Measurements from ENCODE around the gene IMMP2L.

IMMP2L gene

GRCh38 chr7:111059833-111060232, 502.5 kb downstream of the IMMP2L start:
- H3K4me3 ChIP-seq (ENCODE audit: low read length in 2 of 2): no peak overlapping the region
- no peaks in the 10 kb centered on the region for H3K9me3 ChIP-seq (ENCODE audit: control insufficient read depth in 2 of 2, low read length in 2 of 2)
- no peak overlapping the region for H3K27ac ChIP-seq (ENCODE audit: low read length)
- no peaks in the 10 kb centered on the region for H3K36me3 ChIP-seq (ENCODE audit: control insufficient read depth in 2 of 2, insufficient read depth in 2 of 2, low read length in 2 of 2)
- H3K9ac ChIP-seq (ENCODE audit: low read length in 2 of 2): no peak overlapping the region
- no peaks in the 10 kb centered on the region for H3K4me1 ChIP-seq (ENCODE audit: control insufficient read depth, insufficient read depth, low read length)
- no peaks in the 10 kb centered on the region for H3K27me3 ChIP-seq (ENCODE audit: control insufficient read depth in 1 of 2, insufficient read depth in 2 of 2, low read length in 2 of 2)

- Histone ChIP-seq H3K9me3 (ENCODE audit: control insufficient read depth in 2 of 2, low read length in 2 of 2) (no peaks in the 10 kb centered on the region), H3K27ac (ENCODE audit: low read length) (no peak overlapping the region), H3K4me3 (ENCODE audit: low read length in 2 of 2) (no peak overlapping the region), H3K4me1 (ENCODE audit: control insufficient read depth, insufficient read depth, low read length) (no peaks in the 10 kb centered on the region), H3K27me3 (ENCODE audit: control insufficient read depth in 1 of 2, insufficient read depth in 2 of 2, low read length in 2 of 2) (no peaks in the 10 kb centered on the region), H3K36me3 (ENCODE audit: control insufficient read depth in 2 of 2, insufficient read depth in 2 of 2, low read length in 2 of 2) (no peaks in the 10 kb centered on the region), H3K9ac (ENCODE audit: low read length in 2 of 2) (no peak overlapping the region)
These were observed 505.2 kb downstream of the IMMP2L start for GRCh38 chr7:111057066-111057465.

DNA sequence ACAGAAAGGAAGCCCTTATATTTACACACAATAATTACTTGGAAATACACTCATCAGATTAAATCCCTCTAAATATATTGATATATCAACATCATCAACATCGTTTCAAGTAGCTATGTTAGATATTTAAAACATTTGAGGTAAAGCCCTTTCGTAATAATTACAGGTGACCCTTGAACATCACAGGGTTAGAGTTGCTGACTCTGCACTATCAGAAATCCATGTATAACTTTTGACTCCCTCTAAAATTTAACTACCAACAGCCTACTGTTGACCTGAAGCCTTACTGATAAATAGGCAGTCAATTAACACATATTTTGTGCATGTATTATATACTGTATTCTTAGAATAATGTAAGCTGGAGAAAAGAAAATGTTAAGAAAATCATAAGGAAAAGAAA, 505.9 kb downstream of the IMMP2L start:
- no peak overlapping the region for H3K27ac ChIP-seq (ENCODE audit: low read length)
- no peak overlapping the region for H3K4me3 ChIP-seq (ENCODE audit: low read length in 2 of 2)
- no peaks in the 10 kb centered on the region for H3K4me1 ChIP-seq (ENCODE audit: control insufficient read depth, insufficient read depth, low read length)
- H3K9me3 ChIP-seq (ENCODE audit: control insufficient read depth in 2 of 2, low read length in 2 of 2): no peaks in the 10 kb centered on the region
- H3K27me3 ChIP-seq (ENCODE audit: control insufficient read depth in 1 of 2, insufficient read depth in 2 of 2, low read length in 2 of 2): no peaks in the 10 kb centered on the region
- H3K9ac ChIP-seq (ENCODE audit: low read length in 2 of 2): no peak overlapping the region
- no peaks in the 10 kb centered on the region for H3K36me3 ChIP-seq (ENCODE audit: control insufficient read depth in 2 of 2, insufficient read depth in 2 of 2, low read length in 2 of 2)

DNA sequence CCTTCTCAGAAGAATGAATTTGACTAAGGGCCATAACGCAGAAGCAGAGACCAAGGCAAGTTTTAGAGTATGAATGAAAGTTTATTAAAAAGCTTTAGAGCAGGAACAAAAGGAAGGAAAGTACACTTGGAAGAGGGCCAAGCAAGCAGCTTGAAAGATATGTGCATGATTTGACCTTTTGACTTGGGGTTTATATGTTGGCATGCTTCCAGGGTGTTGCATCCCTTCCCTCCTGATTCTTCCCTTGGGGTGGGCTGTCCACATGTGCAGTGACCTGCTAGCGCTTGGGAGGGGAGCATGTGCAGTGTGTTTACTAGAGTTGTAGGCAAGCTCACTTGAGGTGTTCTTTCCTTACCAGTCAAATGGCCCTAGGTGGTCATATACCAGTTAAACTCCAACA, 509.3 kb downstream of the IMMP2L start:
- Histone ChIP-seq H3K4me1 (ENCODE audit: control insufficient read depth, insufficient read depth, low read length) (no peaks in the 10 kb centered on the region), H3K9ac (ENCODE audit: low read length in 2 of 2) (no peak overlapping the region), H3K36me3 (ENCODE audit: control insufficient read depth in 2 of 2, insufficient read depth in 2 of 2, low read length in 2 of 2) (no peaks in the 10 kb centered on the region), H3K27me3 (ENCODE audit: control insufficient read depth in 1 of 2, insufficient read depth in 2 of 2, low read length in 2 of 2) (no peaks in the 10 kb centered on the region), H3K4me3 (ENCODE audit: low read length in 2 of 2) (no peak overlapping the region), H3K9me3 (ENCODE audit: control insufficient read depth in 2 of 2, low read length in 2 of 2) (no peaks in the 10 kb centered on the region), H3K27ac (ENCODE audit: low read length) (no peak overlapping the region)

GRCh38 chr7:111051832-111052231, 510.5 kb downstream of the IMMP2L start:
- Histone ChIP-seq H3K4me3 (ENCODE audit: low read length in 2 of 2) (no peak overlapping the region), H3K27me3 (ENCODE audit: control insufficient read depth in 1 of 2, insufficient read depth in 2 of 2, low read length in 2 of 2) (no peaks in the 10 kb centered on the region), H3K9me3 (ENCODE audit: control insufficient read depth in 2 of 2, low read length in 2 of 2) (no peaks in the 10 kb centered on the region), H3K9ac (ENCODE audit: low read length in 2 of 2) (no peak overlapping the region), H3K36me3 (ENCODE audit: control insufficient read depth in 2 of 2, insufficient read depth in 2 of 2, low read length in 2 of 2) (no peaks in the 10 kb centered on the region), H3K4me1 (ENCODE audit: control insufficient read depth, insufficient read depth, low read length) (no peaks in the 10 kb centered on the region), H3K27ac (ENCODE audit: low read length) (no peak overlapping the region)

- H3K36me3 ChIP-seq (ENCODE audit: control insufficient read depth in 2 of 2, insufficient read depth in 2 of 2, low read length in 2 of 2): no peaks in the 10 kb centered on the region
- no peaks in the 10 kb centered on the region for H3K4me1 ChIP-seq (ENCODE audit: control insufficient read depth, insufficient read depth, low read length)
- no peaks in the 10 kb centered on the region for H3K27me3 ChIP-seq (ENCODE audit: control insufficient read depth in 1 of 2, insufficient read depth in 2 of 2, low read length in 2 of 2)
- H3K9ac ChIP-seq (ENCODE audit: low read length in 2 of 2): no peak overlapping the region
- H3K27ac ChIP-seq (ENCODE audit: low read length): no peak overlapping the region
- no peak overlapping the region for H3K4me3 ChIP-seq (ENCODE audit: low read length in 2 of 2)
- H3K9me3 ChIP-seq (ENCODE audit: control insufficient read depth in 2 of 2, low read length in 2 of 2): no peaks in the 10 kb centered on the region
These were observed 511.3 kb downstream of the IMMP2L start for GRCh38 chr7:111050875-111051416.

GRCh38 chr7:111049971-111050680, 512.2 kb downstream of the IMMP2L start:
- Histone ChIP-seq H3K9ac (ENCODE audit: low read length in 2 of 2) (no peak overlapping the region), H3K27ac (ENCODE audit: low read length) (no peak overlapping the region), H3K36me3 (ENCODE audit: control insufficient read depth in 2 of 2, insufficient read depth in 2 of 2, low read length in 2 of 2) (no peaks in the 10 kb centered on the region), H3K4me3 (ENCODE audit: low read length in 2 of 2) (no peak overlapping the region), H3K27me3 (ENCODE audit: control insufficient read depth in 1 of 2, insufficient read depth in 2 of 2, low read length in 2 of 2) (no peaks in the 10 kb centered on the region), H3K4me1 (ENCODE audit: control insufficient read depth, insufficient read depth, low read length) (no peaks in the 10 kb centered on the region), H3K9me3 (ENCODE audit: control insufficient read depth in 2 of 2, low read length in 2 of 2) (no peaks in the 10 kb centered on the region)

- Histone ChIP-seq H3K4me1 (ENCODE audit: control insufficient read depth, insufficient read depth, low read length) (no peaks in the 10 kb centered on the region), H3K27me3 (ENCODE audit: control insufficient read depth in 1 of 2, insufficient read depth in 2 of 2, low read length in 2 of 2) (no peaks in the 10 kb centered on the region), H3K9ac (ENCODE audit: low read length in 2 of 2) (no peak overlapping the region), H3K27ac (ENCODE audit: low read length) (no peak overlapping the region), H3K36me3 (ENCODE audit: control insufficient read depth in 2 of 2, insufficient read depth in 2 of 2, low read length in 2 of 2) (no peaks in the 10 kb centered on the region), H3K9me3 (ENCODE audit: control insufficient read depth in 2 of 2, low read length in 2 of 2) (no peaks in the 10 kb centered on the region), H3K4me3 (ENCODE audit: low read length in 2 of 2) (no peak overlapping the region)
These were observed 514.7 kb downstream of the IMMP2L start for GRCh38 chr7:111047595-111047994.

- Histone ChIP-seq H3K9ac (ENCODE audit: low read length in 2 of 2) (no peak overlapping the region), H3K27ac (ENCODE audit: low read length) (no peak overlapping the region), H3K4me1 (ENCODE audit: control insufficient read depth, insufficient read depth, low read length) (no peaks in the 10 kb centered on the region), H3K36me3 (ENCODE audit: control insufficient read depth in 2 of 2, insufficient read depth in 2 of 2, low read length in 2 of 2) (no peaks in the 10 kb centered on the region), H3K4me3 (ENCODE audit: low read length in 2 of 2) (no peak overlapping the region), H3K9me3 (ENCODE audit: control insufficient read depth in 2 of 2, low read length in 2 of 2) (no peaks in the 10 kb centered on the region), H3K27me3 (ENCODE audit: control insufficient read depth in 1 of 2, insufficient read depth in 2 of 2, low read length in 2 of 2) (no peaks in the 10 kb centered on the region)
These were observed 516.8 kb downstream of the IMMP2L start for GRCh38 chr7:111045449-111045848.

- Histone ChIP-seq H3K4me3 (ENCODE audit: low read length in 2 of 2) (no peak overlapping the region), H3K27me3 (ENCODE audit: control insufficient read depth in 1 of 2, insufficient read depth in 2 of 2, low read length in 2 of 2) (no peaks in the 10 kb centered on the region), H3K9me3 (ENCODE audit: control insufficient read depth in 2 of 2, low read length in 2 of 2) (no peaks in the 10 kb centered on the region), H3K9ac (ENCODE audit: low read length in 2 of 2) (no peak overlapping the region), H3K27ac (ENCODE audit: low read length) (no peak overlapping the region), H3K36me3 (ENCODE audit: control insufficient read depth in 2 of 2, insufficient read depth in 2 of 2, low read length in 2 of 2) (no peaks in the 10 kb centered on the region), H3K4me1 (ENCODE audit: control insufficient read depth, insufficient read depth, low read length) (no peaks in the 10 kb centered on the region)
These were observed 518.7 kb downstream of the IMMP2L start for GRCh38 chr7:111043561-111043960.

GRCh38 chr7:111042842-111043241, 519.5 kb downstream of the IMMP2L start:
- H3K9me3 ChIP-seq (ENCODE audit: control insufficient read depth in 2 of 2, low read length in 2 of 2): no peaks in the 10 kb centered on the region

More at GRCh38 chr7:111042842-111043241, 519.5 kb downstream of the IMMP2L start:
- Histone ChIP-seq H3K9ac (ENCODE audit: low read length in 2 of 2) (no peak overlapping the region), H3K4me1 (ENCODE audit: control insufficient read depth, insufficient read depth, low read length) (no peaks in the 10 kb centered on the region), H3K4me3 (ENCODE audit: low read length in 2 of 2) (no peak overlapping the region), H3K27ac (ENCODE audit: low read length) (no peak overlapping the region), H3K36me3 (ENCODE audit: control insufficient read depth in 2 of 2, insufficient read depth in 2 of 2, low read length in 2 of 2) (no peaks in the 10 kb centered on the region), H3K27me3 (ENCODE audit: control insufficient read depth in 1 of 2, insufficient read depth in 2 of 2, low read length in 2 of 2) (no peaks in the 10 kb centered on the region)
